Spleen (tissue), 11 donors: ENCODE results near the gene RGS16. TPM values are rescaled to one million over a fixed set of nuclear protein-coding genes. Genes with fewer than 3 reads are reported as not detected.

Source experiments
- DNase-seq: peaks from one replicate; pipeline ENCODE4 v3.0.0-alpha.2; 2020
- H3K27ac ChIP-seq, 8 donors: fragments of 200-600 bp; sonication (generic) in 7 of 8; 1 replicate in 4 of 8; 2 replicates in 4 of 8; pipeline versions ENCODE4 v1.5.0 to v1.8.0; 2016 to 2021; ENCODE audit warnings: inconsistent platforms in 4 of 8, mild to moderate bottlenecking in 4 of 8, moderate library complexity in 1 of 8
- H3K27me3 ChIP-seq, 7 donors: fragments of 200-600 bp; sonication (generic) in 6 of 7; replicated peaks in 1 of 7; 1 replicate in 4 of 7; 2 replicates in 3 of 7; pipeline versions ENCODE4 v1.5.0 to v1.8.0; 2016 to 2021; ENCODE audit warnings: inconsistent platforms in 3 of 7, mild to moderate bottlenecking in 1 of 7
- H3K36me3 ChIP-seq, 6 donors: fragments of 200-600 bp; sonication (generic) in 5 of 6; 1 replicate in 4 of 6; 2 replicates in 2 of 6; pipeline versions ENCODE4 v1.5.0 to v1.8.0; 2016 to 2021; ENCODE audit warnings: inconsistent platforms in 2 of 6
- H3K4me1 ChIP-seq, 6 donors: fragments of 200-600 bp; sonication (generic) in 5 of 6; 1 replicate in 3 of 6; 2 replicates in 3 of 6; pipeline versions ENCODE4 v1.5.0 to v1.8.0; 2016 to 2021; ENCODE audit warnings: inconsistent platforms in 3 of 6
- H3K4me3 ChIP-seq, 8 donors: fragments of 200-600 bp; sonication (generic) in 7 of 8; 1 replicate in 4 of 8; 2 replicates in 4 of 8; pipeline versions ENCODE4 v1.5.0 to v1.8.0; 2016 to 2021; ENCODE audit warnings: inconsistent platforms in 4 of 8, mild to moderate bottlenecking in 4 of 8, moderate library complexity in 2 of 8
- H3K9me3 ChIP-seq, 8 donors: fragments of 200-600 bp; sonication (generic) in 7 of 8; 1 replicate in 4 of 8; 2 replicates in 4 of 8; pipeline versions ENCODE4 v1.5.0 to v1.8.0; 2016 to 2021; ENCODE audit warnings: inconsistent platforms in 4 of 8
- CTCF ChIP-seq, 11 experiments: fragments of 200-600 bp in 7 of 11; fragments of 450-650 bp in 4 of 11; sonication (generic) in 4 of 11; IDR thresholded peaks in 8 of 11; conservative IDR thresholded peaks in 3 of 11; 1 replicate in 7 of 11; 2 replicates in 4 of 11; pipeline versions ENCODE4 v1.4.0 to v1.8.0; 2016 to 2021; ENCODE audit warnings: antibody characterized with exemption in 11 of 11, inconsistent platforms in 4 of 11, mild to moderate bottlenecking in 1 of 11
- POLR2A ChIP-seq, 3 donors: fragments of 450-650 bp; IDR thresholded peaks; one replicate each; pipeline ENCODE4 v1.5.1; 2017; ENCODE audit warnings: antibody characterized with exemption in 3 of 3, mild to moderate bottlenecking in 1 of 3
- POLR2AphosphoS5 ChIP-seq, 3 donors: sonication (generic); formaldehyde crosslinking; IDR thresholded peaks; one replicate each; pipeline ENCODE4 v1.5.1; 2017; ENCODE audit warnings: antibody characterized with exemption in 3 of 3
- WGBS, 5 donors: extraction: QIAGEN DNeasy Blood & Tissue Kit in 3 of 5; methylation state at CpG; one replicate each; pipeline versions ENCODE4 v1.1.5 to v1.1.7; 2013 to 2018; 5-methylcytosine and 5-hydroxymethylcytosine counted together
- intact Hi-C: fragments of 100-400 bp; cut with DNase I; formaldehyde crosslinking; loops from one replicate; pipeline ENCODE4 v1.15.0; 2023; ENCODE audit warnings: low total_unique reads
- polyA plus RNA-seq, 3 donors: library from polyadenylated mRNA; stranded (reverse); fragments of 200-250 nt; gene quantifications; one replicate each; pipeline ENCODE4 v1.2.1, GENCODE V29; 2013
- total RNA-seq, 7 donors: library from RNA; depleted of rRNA in 3 of 7; stranded (reverse); fragments of >200 nt in 3 of 7; fragmentation: NEBNext Ultra II Directional in 4 of 7; extraction: Animal tissue kit (Norgen Biotek cat#: 25700) in 4 of 7; gene quantifications; one replicate each; pipeline versions ENCODE4 v1.1.0 to v1.2.1, GENCODE V29; 2016 to 2021
- donor health status: healthy with polysubstance abuse.
- donor health status: DM: no; HTN: no; CAD: no; lungs with moderate emphysema.
- donor health status: DM: no; HTN: no; CAD: no.
- donor health status: Bipolar disorder and iron deficiency.
- donor health status: healthy.
- donor health status: DM: no; HTN: no; CAD: no.
- donor health status: DM: yes; HTN: yes; CAD: no.

The RGS16 gene
- total and polyA plus RNA-seq, 10 donors, result 2.6 to 24.2 (median 4.3) TPM

- TF ChIP-seq POLR2A (IDR thresholded peaks at IDR 0.05) (no peak), POLR2AphosphoS5 (IDR thresholded peaks at IDR 0.05) (no peak), CTCF (IDR thresholded peaks at IDR 0.05 in 8 of 11, conservative IDR thresholded peaks at IDR 0.05 in 3 of 11) (no peak)
- intact Hi-C loops, result no loop called here
- 74 to 82% (median 80%) methylated on average over 6 of the region's 6 CpGs for WGBS, 5 donors
Observed at GRCh38 chr1:182650678-182651338, 46.6 kb upstream of the RGS16 start.

DNA sequence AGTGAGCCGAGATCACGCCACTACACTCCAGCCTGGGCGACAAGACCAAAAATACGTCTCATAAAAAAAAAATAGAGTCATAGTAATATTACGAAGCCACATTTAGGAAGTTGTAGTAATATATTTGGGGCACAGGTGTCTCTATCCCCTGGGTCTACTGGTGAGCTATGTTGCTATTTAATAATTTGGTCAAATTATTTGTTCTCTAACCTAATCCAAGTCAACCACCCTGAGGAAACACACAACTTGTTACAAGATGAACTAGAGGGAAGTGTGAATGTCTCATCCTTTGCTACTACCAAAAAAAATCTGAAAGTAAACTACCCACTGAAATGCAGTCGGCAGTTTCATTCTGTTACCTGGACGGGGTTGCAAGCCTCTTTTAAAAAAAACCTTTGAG, 44.9 kb upstream of the RGS16 start:
- Histone ChIP-seq H3K4me1 (no peaks in the 10 kb centered on the region), H3K27ac (no peak overlapping the region), H3K27me3 (no peaks in the 10 kb centered on the region), H3K9me3 (no peaks in the 10 kb centered on the region), H3K36me3 (no peaks in the 10 kb centered on the region), H3K4me3 (no peak overlapping the region)
- intact Hi-C loops, result no loop called here
- no peak for DNase-seq
- 76 to 84% (median 82%) methylated on average over 7 of the region's 7 CpGs for WGBS, 5 donors
- TF ChIP-seq POLR2A (IDR thresholded peaks at IDR 0.05) (no peak), POLR2AphosphoS5 (IDR thresholded peaks at IDR 0.05) (no peak), CTCF (IDR thresholded peaks at IDR 0.05 in 8 of 11, conservative IDR thresholded peaks at IDR 0.05 in 3 of 11) (no peak)

More at GRCh38 chr1:182650678-182651338, 46.6 kb upstream of the RGS16 start:
- no peak overlapping the region for H3K27ac ChIP-seq
- peaks cover 0 to 7% (median 1%) of the 10 kb centered on the region in 6 donors for H3K4me1 ChIP-seq
- no peak for DNase-seq
- H3K4me3 ChIP-seq, result no peak overlapping the region
- H3K9me3 ChIP-seq, result no peaks in the 10 kb centered on the region
- no peaks in the 10 kb centered on the region for H3K27me3 ChIP-seq
- no peaks in the 10 kb centered on the region for H3K36me3 ChIP-seq

DNA sequence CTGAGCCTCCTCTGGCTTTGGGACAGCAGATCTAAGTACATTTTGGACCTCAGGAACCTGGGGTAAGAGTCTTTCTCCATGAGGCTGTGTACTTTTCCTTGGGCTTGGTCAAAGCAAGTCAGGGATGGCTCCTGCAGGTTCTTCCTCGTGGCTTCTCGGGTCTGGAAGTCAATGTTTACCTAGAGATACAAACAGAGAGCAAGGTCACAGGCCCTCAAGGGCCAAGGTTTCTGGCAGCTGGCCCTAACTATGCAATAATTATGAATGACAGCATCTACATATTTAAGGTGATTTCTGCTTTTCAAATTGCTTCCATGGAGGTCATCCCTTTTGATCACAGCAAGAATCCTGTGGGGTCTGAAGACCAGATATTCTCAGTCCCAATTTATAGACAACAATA, 42.5 kb upstream of the RGS16 start:
- TF ChIP-seq CTCF (IDR thresholded peaks at IDR 0.05 in 8 of 11, conservative IDR thresholded peaks at IDR 0.05 in 3 of 11), result no peak
- no peak for TF ChIP-seq POLR2A (IDR thresholded peaks at IDR 0.05)
- no peak for TF ChIP-seq POLR2AphosphoS5 (IDR thresholded peaks at IDR 0.05)
- no peak for DNase-seq
- WGBS, 5 donors, result 76 to 84% (median 83%) methylated on average over 2 of the region's 2 CpGs
- intact Hi-C loops, result no loop called here
- Histone ChIP-seq H3K9me3 (no peaks in the 10 kb centered on the region), H3K4me3 (no peak overlapping the region), H3K4me1 (no peaks in the 10 kb centered on the region), H3K36me3 (no peaks in the 10 kb centered on the region), H3K27ac (no peak overlapping the region), H3K27me3 (no peaks in the 10 kb centered on the region)

GRCh38 chr1:182644886-182645285, 40.7 kb upstream of the RGS16 start:
- no peaks in the 10 kb centered on the region for H3K27me3 ChIP-seq
- TF ChIP-seq POLR2AphosphoS5 (IDR thresholded peaks at IDR 0.05), result no peak
- TF ChIP-seq CTCF (IDR thresholded peaks at IDR 0.05 in 8 of 11, conservative IDR thresholded peaks at IDR 0.05 in 3 of 11), result no peak
- TF ChIP-seq POLR2A (IDR thresholded peaks at IDR 0.05), result no peak
- H3K9me3 ChIP-seq, result no peaks in the 10 kb centered on the region
- H3K4me3 ChIP-seq, result no peak overlapping the region
- H3K27ac ChIP-seq, result no peak overlapping the region
- intact Hi-C loops, result no loop called here
- H3K4me1 ChIP-seq, result no peaks in the 10 kb centered on the region
- WGBS, 5 donors, result 68 to 76% (median 73%) methylated on average over 4 of the region's 4 CpGs
- no peaks in the 10 kb centered on the region for H3K36me3 ChIP-seq
- no peak for DNase-seq
